Adrenal gland (tissue), 12 donors: Measurements from ENCODE around the gene RNF130. TPM values are rescaled to one million over a fixed set of nuclear protein-coding genes. Genes with fewer than 3 reads are reported as not detected.

Source experiments
- DNase-seq, 7 donors: peaks; one replicate each; pipeline ENCODE4 v3.0.0-alpha.2; 2019 to 2020
- H3K27ac ChIP-seq, 5 donors: fragments of 200-600 bp; sonication (generic) in 4 of 5; 1 replicate in 3 of 5; 2 replicates in 2 of 5; pipeline versions ENCODE4 v1.5.1 to v1.8.0; 2016 to 2020; ENCODE audit warnings: mild to moderate bottlenecking in 1 of 5
- H3K27me3 ChIP-seq: fragments of 200-600 bp; 2 replicates; pipeline ENCODE4 v1.8.0; 2021
- H3K36me3 ChIP-seq, 2 donors: fragments of 200-600 bp; replicated peaks in 1 of 2; 1 replicate in 1 of 2; 2 replicates in 1 of 2; pipeline versions ENCODE4 v1.5.1 to v1.8.0; 2018 to 2022
- H3K4me1 ChIP-seq, 2 donors: fragments of 200-600 bp; replicated peaks in 1 of 2; 1 replicate in 1 of 2; 2 replicates in 1 of 2; pipeline versions ENCODE4 v1.5.1 to v1.8.0; 2018 to 2021
- H3K4me3 ChIP-seq, 4 donors: fragments of 200-600 bp; sonication (generic) in 3 of 4; one replicate each; pipeline ENCODE4 v1.5.1; 2016 to 2018
- H3K9me3 ChIP-seq, 3 donors: fragments of 200-600 bp; sonication (generic) in 1 of 3; replicated peaks in 1 of 3; 1 replicate in 2 of 3; 2 replicates in 1 of 3; pipeline versions ENCODE4 v1.5.1 to v1.8.0; 2016 to 2021
- POLR2A ChIP-seq, 2 donors: fragments of 450-650 bp; IDR thresholded peaks; one replicate each; pipeline ENCODE4 v1.6.1; 2017; ENCODE audit warnings: antibody characterized with exemption in 2 of 2, mild to moderate bottlenecking in 2 of 2, moderate library complexity in 1 of 2
- WGBS, 4 donors: extraction: QIAGEN DNeasy Blood & Tissue Kit in 2 of 4; methylation state at CpG; one replicate each; pipeline versions ENCODE4 v1.1.5 to v1.1.7; 2013 to 2017; 5-methylcytosine and 5-hydroxymethylcytosine counted together
- intact Hi-C, 2 donors: fragments of 100-400 bp; cut with DNase I; formaldehyde crosslinking; loops; one replicate each; pipeline versions ENCODE4 v1.14.1 to v1.15.0; 2022 to 2023
- polyA plus RNA-seq, 3 donors: library from polyadenylated mRNA; stranded (reverse); fragments of 200-250 nt in 2 of 3; fragments of 350-450 nt in 1 of 3; fragmentation: Illumina TruSeq in 1 of 3; extraction: RNeasy Lipid Tissue Mini Kit (QIAGEN cat#74804) in 1 of 3; gene quantifications; one replicate each; pipeline ENCODE4 v1.2.3, GENCODE V29; 2013 to 2014
- total RNA-seq, 9 donors: library from RNA; depleted of rRNA in 4 of 9; stranded (reverse); fragments of >200 nt in 4 of 9; fragments of 120-200 nt in 1 of 9; fragmentation: NEBNext Ultra II Directional in 1 of 9; extraction: Animal tissue kit (Norgen Biotek cat#: 25700) in 1 of 9; gene quantifications; one replicate each; pipeline versions ENCODE4 v1.1.0 to v1.2.4, GENCODE V29; 2013 to 2023
- TF ChIP-seq, protein P1 (sequence below), 6 experiments: fragments of 450-650 bp in 4 of 6; fragments of 200-600 bp in 2 of 6; sonication (generic) in 1 of 6; IDR thresholded peaks; 1 replicate in 5 of 6; 2 replicates in 1 of 6; pipeline versions ENCODE4 v1.5.1 to v1.8.0; 2016 to 2021; ENCODE audit warnings: antibody characterized with exemption in 6 of 6, mild to moderate bottlenecking in 2 of 6, moderate library complexity in 1 of 6
- donor health status: healthy with polysubstance abuse.
- donor health status: Bipolar disorder and iron deficiency.
- donor health status: DM: yes; HTN: yes; CAD: no.
- donor health status: DM: no; HTN: no; CAD: no.
- donor health status: DM: no; HTN: no; CAD: no.
- donor health status: DM: yes; HTN: yes; CAD: no.

Gene RNF130
- total and polyA plus RNA-seq, 12 donors, result 36.8 to 138 (median 75.1) TPM

DNA sequence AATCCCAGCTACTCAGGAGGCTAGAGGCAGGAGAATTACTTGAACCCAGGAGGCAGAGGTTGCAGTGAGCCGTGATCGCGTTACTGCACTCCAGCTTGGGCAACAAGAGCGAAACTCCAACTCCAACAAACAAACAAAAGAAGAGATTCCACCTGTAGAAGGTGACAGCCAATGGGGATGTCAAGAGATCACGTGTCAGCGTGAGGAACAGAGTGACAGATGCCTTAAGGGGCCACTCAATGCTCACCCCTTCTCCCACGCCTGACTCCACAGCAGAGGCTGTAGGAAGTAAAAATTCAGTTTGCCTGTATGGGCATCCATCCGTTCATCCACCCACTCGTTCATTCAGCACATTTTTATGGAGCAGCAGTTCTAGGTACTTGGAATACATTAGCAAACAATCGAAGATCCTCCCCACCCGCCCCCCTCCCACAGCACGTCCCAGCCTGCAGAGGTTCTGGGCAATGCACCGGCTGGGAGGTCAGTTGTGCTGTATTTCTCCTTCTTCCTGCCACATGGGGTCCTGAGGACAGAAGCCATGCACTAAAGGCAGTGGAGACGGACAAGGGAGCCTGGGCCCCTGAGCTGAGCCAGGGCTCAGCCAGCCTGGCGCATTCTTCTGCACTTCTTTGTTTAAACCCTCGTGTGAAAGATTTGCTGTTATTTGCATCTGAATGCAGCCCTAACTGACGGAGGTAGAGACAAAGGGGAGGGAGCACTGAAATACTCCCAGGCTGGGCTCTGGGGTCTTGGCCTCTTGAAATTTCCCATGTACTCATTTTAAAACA, 11.3 kb upstream of the RNF130 start:
- DNase-seq, result peak in 1 of 7 donors; percentile 21
- no peak for TF ChIP-seq POLR2A (IDR thresholded peaks at IDR 0.05)
- TF ChIP-seq, protein P1, sequence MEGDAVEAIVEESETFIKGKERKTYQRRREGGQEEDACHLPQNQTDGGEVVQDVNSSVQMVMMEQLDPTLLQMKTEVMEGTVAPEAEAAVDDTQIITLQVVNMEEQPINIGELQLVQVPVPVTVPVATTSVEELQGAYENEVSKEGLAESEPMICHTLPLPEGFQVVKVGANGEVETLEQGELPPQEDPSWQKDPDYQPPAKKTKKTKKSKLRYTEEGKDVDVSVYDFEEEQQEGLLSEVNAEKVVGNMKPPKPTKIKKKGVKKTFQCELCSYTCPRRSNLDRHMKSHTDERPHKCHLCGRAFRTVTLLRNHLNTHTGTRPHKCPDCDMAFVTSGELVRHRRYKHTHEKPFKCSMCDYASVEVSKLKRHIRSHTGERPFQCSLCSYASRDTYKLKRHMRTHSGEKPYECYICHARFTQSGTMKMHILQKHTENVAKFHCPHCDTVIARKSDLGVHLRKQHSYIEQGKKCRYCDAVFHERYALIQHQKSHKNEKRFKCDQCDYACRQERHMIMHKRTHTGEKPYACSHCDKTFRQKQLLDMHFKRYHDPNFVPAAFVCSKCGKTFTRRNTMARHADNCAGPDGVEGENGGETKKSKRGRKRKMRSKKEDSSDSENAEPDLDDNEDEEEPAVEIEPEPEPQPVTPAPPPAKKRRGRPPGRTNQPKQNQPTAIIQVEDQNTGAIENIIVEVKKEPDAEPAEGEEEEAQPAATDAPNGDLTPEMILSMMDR (IDR thresholded peaks at IDR 0.05), result no peak
- peaks cover 4 to 8% of the 10 kb centered on the region in 2 donors for H3K4me1 ChIP-seq
- H3K27ac ChIP-seq, result no peak overlapping the region
- intact Hi-C loops, result loop anchor here in 1 of 2 donors (10.0 kb wide), 1 partner anchor 178 kb away; the partner anchor contains the start of gene TBC1D9B
- no peaks in the 10 kb centered on the region for H3K36me3 ChIP-seq
- WGBS, 4 donors, result 69 to 82% (median 79%) methylated on average over 17 of the region's 17 CpGs
- H3K9me3 ChIP-seq, result no peaks in the 10 kb centered on the region
- H3K27me3 ChIP-seq, result no peaks in the 10 kb centered on the region
- H3K4me3 ChIP-seq, result no peak overlapping the region

DNA sequence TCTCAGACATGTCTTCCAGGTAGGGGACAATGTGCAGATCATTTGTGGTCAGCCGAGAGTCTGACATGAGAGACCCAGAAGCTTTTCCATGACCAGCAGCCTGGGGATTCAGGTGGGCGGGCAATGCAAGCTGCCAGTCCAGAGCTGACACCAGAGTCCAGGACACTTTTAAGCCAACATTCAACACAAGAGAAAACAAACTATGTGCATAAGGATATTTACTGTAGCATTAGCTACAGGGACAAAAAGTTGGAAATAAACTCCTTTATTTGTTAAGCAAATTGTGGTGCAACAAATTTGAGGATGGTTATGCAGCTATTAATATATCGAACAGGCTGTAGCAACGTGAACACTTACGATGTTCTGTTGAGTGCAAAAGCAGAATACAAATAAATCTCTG, 9.9 kb upstream of the RNF130 start:
- H3K36me3 ChIP-seq, result no peaks in the 10 kb centered on the region
- no peak overlapping the region for H3K27ac ChIP-seq
- no peaks in the 10 kb centered on the region for H3K9me3 ChIP-seq
- H3K27me3 ChIP-seq, result no peaks in the 10 kb centered on the region
- no peak for DNase-seq
- intact Hi-C loops, result loop anchor here in 1 of 2 donors (10.0 kb wide), 1 partner anchor 177 kb away; the partner anchor contains the start of gene TBC1D9B
- WGBS, 4 donors, result 83 to 92% (median 90%) methylated on average over 5 of the region's 5 CpGs
- peaks cover 4 to 8% of the 10 kb centered on the region in 2 donors for H3K4me1 ChIP-seq
- no peak overlapping the region for H3K4me3 ChIP-seq
- no peak for TF ChIP-seq POLR2A (IDR thresholded peaks at IDR 0.05)
- TF ChIP-seq, protein P1 (IDR thresholded peaks at IDR 0.05), result no peak

DNA sequence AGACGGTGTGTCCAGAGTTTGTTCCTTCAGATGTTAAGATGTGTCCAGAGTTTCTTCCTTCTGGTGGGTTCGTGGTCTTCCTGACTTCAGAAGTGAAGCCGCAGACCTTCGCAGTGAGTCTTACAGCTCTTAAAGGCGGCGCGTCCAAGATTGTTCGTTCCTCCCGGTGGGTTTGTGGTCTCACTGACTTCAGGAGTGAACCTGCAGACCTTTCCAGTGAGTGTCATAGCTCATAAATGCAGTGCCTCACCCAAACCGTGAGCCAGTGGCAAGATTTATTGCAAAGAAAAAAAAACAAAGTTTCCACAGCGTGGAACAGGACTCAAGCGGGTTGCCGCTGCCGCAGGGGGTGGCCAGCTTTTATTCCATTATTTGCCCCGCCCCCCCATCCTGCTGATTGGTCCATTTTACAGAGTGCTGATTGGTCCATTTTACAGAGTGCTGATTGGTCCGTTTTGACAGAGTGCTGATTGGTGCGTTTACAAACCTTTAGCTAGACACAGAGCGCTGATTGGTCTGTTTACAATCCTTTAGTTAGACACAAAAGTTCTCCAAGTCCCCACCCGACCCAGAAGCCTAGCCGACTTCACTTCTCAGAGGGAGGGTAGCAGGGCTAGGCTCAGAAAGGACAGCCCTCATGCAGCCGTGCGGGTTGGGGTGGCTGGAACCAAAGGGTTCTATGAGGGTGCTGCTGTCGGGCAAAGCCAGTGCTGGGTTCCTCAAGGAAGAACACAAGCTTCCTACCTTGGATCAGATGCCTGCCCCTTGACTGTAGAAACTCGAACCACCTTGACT, 9.1 kb upstream of the RNF130 start:
- peaks cover 4 to 7% of the 10 kb centered on the region in 2 donors for H3K4me1 ChIP-seq
- peak in 1 of 7 donors; percentile 51 for DNase-seq
- H3K4me3 ChIP-seq, result no peak overlapping the region
- H3K36me3 ChIP-seq, result no peaks in the 10 kb centered on the region
- H3K27me3 ChIP-seq, result no peaks in the 10 kb centered on the region
- no peak for TF ChIP-seq POLR2A (IDR thresholded peaks at IDR 0.05)
- TF ChIP-seq, protein P1 (IDR thresholded peaks at IDR 0.05), result no peak
- 75 to 85% (median 79%) methylated on average over 23 to 24 of the region's 24 CpGs for WGBS, 4 donors
- H3K27ac ChIP-seq, result no peak overlapping the region
- no peaks in the 10 kb centered on the region for H3K9me3 ChIP-seq
- intact Hi-C loops, result loop anchor here in 1 of 2 donors (10.0 kb wide), 1 partner anchor 176 kb away; the partner anchor contains the start of gene TBC1D9B
